Mammary epithelial cell (primary cell): ENCODE measurements around the gene LYPD4.

Source experiments
- EZH2 ChIP-seq: IDR thresholded peaks from 2 replicates; pipeline ENCODE4 v1.6.1; 2012; ENCODE audit warnings: low read length, inconsistent platforms, borderline replicate concordance
- TF ChIP-seq, protein P1 (sequence below), 2 donors: IDR thresholded peaks in 1 of 2; conservative IDR thresholded peaks in 1 of 2; 2 replicates each; pipeline ENCODE4 v1.5.1; 2011 to 2012; ENCODE audit warnings: inconsistent platforms in 2 of 2, low read length in 2 of 2, mild to moderate bottlenecking in 2 of 2, control low read depth in 1 of 2, low read depth in 1 of 2; ENCODE audit not compliant: insufficient read depth in 1 of 2; ENCODE audit errors: extremely low read depth in 1 of 2

- TF ChIP-seq, protein P1, sequence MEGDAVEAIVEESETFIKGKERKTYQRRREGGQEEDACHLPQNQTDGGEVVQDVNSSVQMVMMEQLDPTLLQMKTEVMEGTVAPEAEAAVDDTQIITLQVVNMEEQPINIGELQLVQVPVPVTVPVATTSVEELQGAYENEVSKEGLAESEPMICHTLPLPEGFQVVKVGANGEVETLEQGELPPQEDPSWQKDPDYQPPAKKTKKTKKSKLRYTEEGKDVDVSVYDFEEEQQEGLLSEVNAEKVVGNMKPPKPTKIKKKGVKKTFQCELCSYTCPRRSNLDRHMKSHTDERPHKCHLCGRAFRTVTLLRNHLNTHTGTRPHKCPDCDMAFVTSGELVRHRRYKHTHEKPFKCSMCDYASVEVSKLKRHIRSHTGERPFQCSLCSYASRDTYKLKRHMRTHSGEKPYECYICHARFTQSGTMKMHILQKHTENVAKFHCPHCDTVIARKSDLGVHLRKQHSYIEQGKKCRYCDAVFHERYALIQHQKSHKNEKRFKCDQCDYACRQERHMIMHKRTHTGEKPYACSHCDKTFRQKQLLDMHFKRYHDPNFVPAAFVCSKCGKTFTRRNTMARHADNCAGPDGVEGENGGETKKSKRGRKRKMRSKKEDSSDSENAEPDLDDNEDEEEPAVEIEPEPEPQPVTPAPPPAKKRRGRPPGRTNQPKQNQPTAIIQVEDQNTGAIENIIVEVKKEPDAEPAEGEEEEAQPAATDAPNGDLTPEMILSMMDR (conservative IDR thresholded peaks at IDR 0.05 in 1 of 2, IDR thresholded peaks at IDR 0.05 in 1 of 2; ENCODE audit: extremely low read depth in 1 of 2, insufficient read depth in 1 of 2, low read depth in 1 of 2, low read length in 2 of 2), result no peak
- no peak for TF ChIP-seq EZH2
These were observed 45.4 kb upstream of the LYPD4 start for GRCh38 chr19:41889896-41890295.
